NB4 (cell line): ENCODE measurements around the gene BCL3.

Source experiments
- CTCF ChIP-seq: IDR thresholded peaks from one replicate; pipeline ENCODE4 v1.5.1; 2012; ENCODE audit warnings: low read depth, low read length
- MAX ChIP-seq: IDR thresholded peaks from 2 replicates; pipeline ENCODE4 v1.6.1; 2011; ENCODE audit warnings: low read depth, low read length
- MYC ChIP-seq: IDR thresholded peaks from 2 replicates; pipeline ENCODE4 v1.6.1; 2011; ENCODE audit warnings: low read depth, low read length
- POLR2A ChIP-seq: IDR thresholded peaks from 2 replicates; pipeline ENCODE4 v1.6.1; 2011; ENCODE audit warnings: mild to moderate bottlenecking; ENCODE audit not compliant: insufficient read length; ENCODE audit errors: extremely low read depth

GRCh38 chr19:44714597-44715169 lies 33.8 kb upstream of the BCL3 start:
- no peak for TF ChIP-seq POLR2A
- TF ChIP-seq CTCF: no peak
- no peak for TF ChIP-seq MAX
- TF ChIP-seq MYC: no peak
